ENCODE data around the gene PARVB. TPM values are rescaled to one million over a fixed set of nuclear protein-coding genes. Genes with fewer than 3 reads are reported as not detected.

PARVB gene
- polyA plus RNA-seq, 1 experiment, result 65.8 TPM

GRCh38 chr22:44026066-44026629, 2.0 kb downstream of the PARVB start:
- POLR2A ChIA-PET, result no interaction called here
- H3K36me3 ChIP-seq (ENCODE audit: control insufficient read depth, insufficient read depth, low read length), result peaks cover 1% of the 10 kb centered on the region; the same call in 1 of the 2 replicates
- DNase-seq (ENCODE audit: low read depth), result no peak
- CTCF ChIA-PET, result interaction anchor here (0.6 kb wide), 1 partner anchor 11 kb away, joined by 3 read pairs; no protein-coding TSS in a partner anchor
- no peak overlapping the region for H3K4me3 ChIP-seq (ENCODE audit: low read depth, low read length)
- no peaks in the 10 kb centered on the region for H3K27me3 ChIP-seq (ENCODE audit: control insufficient read depth, insufficient read depth, low read length)
- TF ChIP-seq, protein P1, sequence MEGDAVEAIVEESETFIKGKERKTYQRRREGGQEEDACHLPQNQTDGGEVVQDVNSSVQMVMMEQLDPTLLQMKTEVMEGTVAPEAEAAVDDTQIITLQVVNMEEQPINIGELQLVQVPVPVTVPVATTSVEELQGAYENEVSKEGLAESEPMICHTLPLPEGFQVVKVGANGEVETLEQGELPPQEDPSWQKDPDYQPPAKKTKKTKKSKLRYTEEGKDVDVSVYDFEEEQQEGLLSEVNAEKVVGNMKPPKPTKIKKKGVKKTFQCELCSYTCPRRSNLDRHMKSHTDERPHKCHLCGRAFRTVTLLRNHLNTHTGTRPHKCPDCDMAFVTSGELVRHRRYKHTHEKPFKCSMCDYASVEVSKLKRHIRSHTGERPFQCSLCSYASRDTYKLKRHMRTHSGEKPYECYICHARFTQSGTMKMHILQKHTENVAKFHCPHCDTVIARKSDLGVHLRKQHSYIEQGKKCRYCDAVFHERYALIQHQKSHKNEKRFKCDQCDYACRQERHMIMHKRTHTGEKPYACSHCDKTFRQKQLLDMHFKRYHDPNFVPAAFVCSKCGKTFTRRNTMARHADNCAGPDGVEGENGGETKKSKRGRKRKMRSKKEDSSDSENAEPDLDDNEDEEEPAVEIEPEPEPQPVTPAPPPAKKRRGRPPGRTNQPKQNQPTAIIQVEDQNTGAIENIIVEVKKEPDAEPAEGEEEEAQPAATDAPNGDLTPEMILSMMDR (IDR thresholded peaks at IDR 0.05; ENCODE audit: insufficient read depth, low read depth, low read length), result no peak

- no peak for DNase-seq (ENCODE audit: low read depth)
- peaks cover 1% of the 10 kb centered on the region; the same call in 1 of the 2 replicates for H3K36me3 ChIP-seq (ENCODE audit: control insufficient read depth, insufficient read depth, low read length)
- ChIA-PET POLR2A (no interaction called here), CTCF (interaction anchor here (0.6 to 1.6 kb wide), 2 partner anchors 10 kb away, joined by 3 read pairs; no protein-coding TSS in a partner anchor)
- H3K27me3 ChIP-seq (ENCODE audit: control insufficient read depth, insufficient read depth, low read length), result no peaks in the 10 kb centered on the region
- TF ChIP-seq, protein P1 (IDR thresholded peaks at IDR 0.05; ENCODE audit: insufficient read depth, low read depth, low read length), result no peak
- no peak overlapping the region for H3K4me3 ChIP-seq (ENCODE audit: low read depth, low read length)
Observed at GRCh38 chr22:44026630-44027511, 2.8 kb downstream of the PARVB start.

DNA sequence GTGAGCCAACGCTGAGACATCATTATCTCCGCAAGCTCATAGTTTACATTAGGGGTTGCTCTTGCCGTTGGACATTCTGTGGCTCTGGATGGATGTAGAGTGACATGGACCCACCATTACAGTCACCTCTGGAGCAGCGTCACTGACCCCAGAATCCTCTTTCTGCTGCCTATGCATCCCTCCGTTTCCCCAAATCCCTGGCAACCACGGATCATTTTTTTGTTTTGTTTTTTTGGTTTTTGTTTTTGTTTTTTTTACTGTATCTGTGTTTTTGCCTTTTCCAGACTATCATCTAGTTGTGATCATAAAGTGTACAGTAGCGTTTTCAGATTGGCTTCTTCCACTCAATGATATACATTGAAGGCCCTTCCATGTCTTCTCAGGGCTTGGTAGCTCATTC, 4.0 kb downstream of the PARVB start:
- H3K36me3 ChIP-seq (ENCODE audit: control insufficient read depth, insufficient read depth, low read length), result peaks cover 1% of the 10 kb centered on the region; the same call in 1 of the 2 replicates
- TF ChIP-seq, protein P1 (IDR thresholded peaks at IDR 0.05; ENCODE audit: insufficient read depth, low read depth, low read length), result no peak
- H3K27me3 ChIP-seq (ENCODE audit: control insufficient read depth, insufficient read depth, low read length), result no peaks in the 10 kb centered on the region
- ChIA-PET CTCF (interaction anchor here (1.6 kb wide), 1 partner anchor 9 kb away, joined by 3 read pairs; no protein-coding TSS in a partner anchor), POLR2A (no interaction called here)
- H3K4me3 ChIP-seq (ENCODE audit: low read depth, low read length), result no peak overlapping the region
- DNase-seq (ENCODE audit: low read depth), result no peak

DNA sequence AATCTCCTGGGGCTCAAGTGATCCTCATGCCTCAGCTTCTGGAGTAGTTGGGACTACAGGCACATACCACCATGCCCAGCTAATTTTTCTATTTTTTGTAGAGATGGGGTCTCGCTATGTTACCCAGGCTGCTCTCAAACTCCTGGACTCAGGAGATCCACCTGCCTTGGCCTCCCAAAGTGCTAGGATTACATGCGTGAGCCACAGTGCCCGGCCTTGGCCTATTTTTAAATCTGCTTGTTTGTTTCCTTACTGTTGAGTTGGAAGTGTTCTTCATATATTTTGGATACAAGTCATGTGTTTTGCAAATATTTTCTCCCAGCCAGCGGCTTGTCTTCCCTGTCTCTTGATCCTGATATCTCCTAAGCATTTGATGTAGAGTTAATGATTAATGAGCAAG, 5.0 kb downstream of the PARVB start:
- CTCF ChIA-PET, result no interaction called here
- TF ChIP-seq, protein P1 (IDR thresholded peaks at IDR 0.05; ENCODE audit: insufficient read depth, low read depth, low read length), result no peak
- POLR2A ChIA-PET, result no interaction called here
- Histone ChIP-seq H3K4me3 (ENCODE audit: low read depth, low read length) (no peak overlapping the region), H3K27me3 (ENCODE audit: control insufficient read depth, insufficient read depth, low read length) (no peaks in the 10 kb centered on the region), H3K36me3 (ENCODE audit: control insufficient read depth, insufficient read depth, low read length) (peaks cover 1% of the 10 kb centered on the region; the same call in 1 of the 2 replicates)
- no peak for DNase-seq (ENCODE audit: low read depth)

DNA sequence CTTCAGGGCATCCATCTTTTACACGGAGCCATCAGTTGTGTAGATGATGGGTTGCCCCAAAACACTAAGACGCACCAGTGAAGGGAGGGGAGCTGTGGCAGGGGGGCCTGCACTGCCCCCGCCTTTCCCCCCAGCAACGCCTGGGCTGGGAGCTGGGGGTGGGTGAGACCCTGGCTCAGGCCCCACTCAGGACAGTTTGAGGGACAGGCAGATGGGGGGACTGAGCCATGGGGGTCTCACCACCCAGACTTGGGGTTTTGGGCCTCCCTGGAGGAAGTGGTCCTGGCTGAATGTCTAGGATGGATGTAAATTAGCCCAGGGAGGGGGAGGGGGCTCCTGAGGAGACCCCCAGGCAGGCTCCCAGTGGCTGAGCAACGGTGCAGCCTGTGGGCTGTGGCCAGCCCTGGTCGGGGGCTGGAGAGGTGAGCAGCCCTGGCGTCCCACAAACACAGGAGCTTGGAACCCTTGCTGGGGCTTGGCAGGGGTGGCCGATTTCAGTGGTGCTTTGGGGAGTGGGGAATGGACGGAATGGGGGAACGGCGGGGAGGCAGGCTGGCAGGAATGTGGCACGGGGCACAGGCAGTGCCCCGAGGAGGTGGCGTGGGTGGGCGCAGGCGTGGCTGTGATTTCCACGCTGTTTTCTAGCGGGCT, 6.1 kb downstream of the PARVB start:
- TF ChIP-seq, protein P1 (IDR thresholded peaks at IDR 0.05; ENCODE audit: insufficient read depth, low read depth, low read length), result no peak
- Histone ChIP-seq H3K4me3 (ENCODE audit: low read depth, low read length) (no peak overlapping the region), H3K27me3 (ENCODE audit: control insufficient read depth, insufficient read depth, low read length) (no peaks in the 10 kb centered on the region), H3K36me3 (ENCODE audit: control insufficient read depth, insufficient read depth, low read length) (peaks cover 1% of the 10 kb centered on the region; the same call in 1 of the 2 replicates)
- CTCF ChIA-PET, result no interaction called here
- no peak for DNase-seq (ENCODE audit: low read depth)
- POLR2A ChIA-PET, result no interaction called here

All from BJ (cell line).